C4-2B (cell line): ENCODE measurements around the gene SNAP47.

ENCODE experiments used
- ZFX ChIP-seq: fragments of 450-650 bp; IDR thresholded peaks from 2 replicates; pipeline ENCODE4 v1.6.1; 2017
- TF ChIP-seq, protein P1 (sequence below): fragments of 450-650 bp; conservative IDR thresholded peaks from 2 replicates; pipeline ENCODE4 v1.5.1; 2017; ENCODE audit warnings: mild to moderate bottlenecking

DNA sequence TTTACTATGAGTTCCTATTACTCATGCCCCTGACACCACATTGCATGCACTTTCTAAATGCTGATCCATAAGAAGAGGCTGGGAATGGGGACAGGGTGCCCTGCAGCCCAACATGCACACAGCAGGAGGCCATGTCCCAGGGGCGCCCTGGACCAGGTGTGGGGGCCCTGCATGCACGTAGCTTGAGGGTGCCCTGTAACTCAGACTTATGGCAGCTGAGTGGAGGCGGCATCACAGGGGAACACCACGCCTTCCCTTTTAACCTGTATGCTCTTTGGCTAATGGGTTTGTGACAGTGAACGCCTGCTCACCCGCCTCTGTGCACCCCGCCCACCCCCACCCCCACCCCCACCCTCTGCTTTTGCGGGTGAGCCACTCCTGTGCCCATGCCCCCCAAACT, 36.1 kb downstream of the SNAP47 start:
- TF ChIP-seq, protein P1, sequence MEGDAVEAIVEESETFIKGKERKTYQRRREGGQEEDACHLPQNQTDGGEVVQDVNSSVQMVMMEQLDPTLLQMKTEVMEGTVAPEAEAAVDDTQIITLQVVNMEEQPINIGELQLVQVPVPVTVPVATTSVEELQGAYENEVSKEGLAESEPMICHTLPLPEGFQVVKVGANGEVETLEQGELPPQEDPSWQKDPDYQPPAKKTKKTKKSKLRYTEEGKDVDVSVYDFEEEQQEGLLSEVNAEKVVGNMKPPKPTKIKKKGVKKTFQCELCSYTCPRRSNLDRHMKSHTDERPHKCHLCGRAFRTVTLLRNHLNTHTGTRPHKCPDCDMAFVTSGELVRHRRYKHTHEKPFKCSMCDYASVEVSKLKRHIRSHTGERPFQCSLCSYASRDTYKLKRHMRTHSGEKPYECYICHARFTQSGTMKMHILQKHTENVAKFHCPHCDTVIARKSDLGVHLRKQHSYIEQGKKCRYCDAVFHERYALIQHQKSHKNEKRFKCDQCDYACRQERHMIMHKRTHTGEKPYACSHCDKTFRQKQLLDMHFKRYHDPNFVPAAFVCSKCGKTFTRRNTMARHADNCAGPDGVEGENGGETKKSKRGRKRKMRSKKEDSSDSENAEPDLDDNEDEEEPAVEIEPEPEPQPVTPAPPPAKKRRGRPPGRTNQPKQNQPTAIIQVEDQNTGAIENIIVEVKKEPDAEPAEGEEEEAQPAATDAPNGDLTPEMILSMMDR: no peak
- TF ChIP-seq ZFX: no peak
